Thyroid gland (tissue), 4 donors: ENCODE measurements around the gene ATXN1. TPM values are rescaled to one million over a fixed set of nuclear protein-coding genes. Genes with fewer than 3 reads are reported as not detected.

Experiments
- DNase-seq, 2 donors: peaks; one replicate each; pipeline ENCODE4 v3.0.0-alpha.2; 2019
- H3K27ac ChIP-seq, 3 donors: fragments of 200-600 bp; sonication (generic); 1 replicate in 2 of 3; 2 replicates in 1 of 3; pipeline ENCODE4 v1.5.1; 2016 to 2019; ENCODE audit warnings: mild to moderate bottlenecking in 1 of 3, moderate library complexity in 1 of 3
- H3K27me3 ChIP-seq: fragments of 200-600 bp; sonication (generic); one replicate; pipeline ENCODE4 v1.5.1; 2019
- H3K36me3 ChIP-seq, 2 donors: fragments of 200-600 bp; sonication (generic); one replicate each; pipeline ENCODE4 v1.5.1; 2016 to 2019
- H3K4me1 ChIP-seq, 2 donors: fragments of 200-600 bp; sonication (generic); one replicate each; pipeline ENCODE4 v1.5.1; 2017 to 2019
- H3K4me3 ChIP-seq, 3 donors: fragments of 200-600 bp; sonication (generic); replicated peaks in 1 of 3; 1 replicate in 2 of 3; 2 replicates in 1 of 3; pipeline ENCODE4 v1.5.1; 2016; ENCODE audit warnings: mild to moderate bottlenecking in 1 of 3
- H3K9me3 ChIP-seq: fragments of 200-600 bp; sonication (generic); one replicate; pipeline ENCODE4 v1.5.1; 2017
- CTCF ChIP-seq, 6 experiments: fragments of 200-600 bp in 3 of 6; fragments of 450-650 bp in 3 of 6; sonication (generic) in 3 of 6; IDR thresholded peaks; one replicate each; pipeline ENCODE4 v1.5.1; 2016 to 2019; ENCODE audit warnings: antibody characterized with exemption in 6 of 6, mild to moderate bottlenecking in 2 of 6, inconsistent platforms in 1 of 6, moderate library complexity in 1 of 6
- POLR2A ChIP-seq, 2 donors: fragments of 450-650 bp; IDR thresholded peaks; one replicate each; pipeline ENCODE4 v1.6.1; 2017; ENCODE audit warnings: antibody characterized with exemption in 2 of 2, mild to moderate bottlenecking in 2 of 2, moderate library complexity in 1 of 2
- WGBS, 2 donors: methylation state at CpG; one replicate each; pipeline ENCODE4 v1.1.5; 2017; 5-methylcytosine and 5-hydroxymethylcytosine counted together
- intact Hi-C: fragments of 100-400 bp; cut with DNase I; formaldehyde crosslinking; loops from one replicate; pipeline ENCODE4 v1.15.1; 2023
- total RNA-seq, 4 donors: library from RNA; depleted of rRNA; stranded (reverse); fragments of >200 nt; gene quantifications; one replicate each; pipeline ENCODE4 v1.2.3, GENCODE V29; 2016

The ATXN1 gene
- total RNA-seq, 4 donors from 2014 or later = 62.1 to 88.1 (median 83.0) TPM

DNA sequence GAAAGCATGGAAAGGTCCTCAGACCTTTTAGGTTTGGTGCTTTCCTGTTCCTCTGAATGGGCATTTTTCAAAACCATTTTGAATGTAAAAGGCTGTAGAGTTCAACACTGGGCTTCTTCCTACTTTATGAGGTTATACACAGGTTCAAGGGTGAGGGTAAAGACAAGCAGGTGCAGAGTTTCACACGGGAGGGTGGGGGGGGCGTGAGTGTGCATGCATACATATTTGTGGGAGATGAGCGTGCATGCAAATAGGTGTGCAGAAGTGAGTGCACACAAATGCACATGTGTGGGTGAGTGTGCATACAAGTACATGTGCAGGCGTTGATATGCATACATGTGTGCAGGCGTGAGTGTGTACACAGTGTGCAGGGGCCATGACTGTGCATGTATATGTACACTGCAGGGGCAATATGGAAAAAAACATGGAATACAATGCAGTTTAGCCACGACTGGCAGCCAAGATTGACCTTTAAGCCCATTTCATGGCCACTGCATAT lies 339.7 kb downstream of the ATXN1 start:
- no peak for DNase-seq
- no peaks in the 10 kb centered on the region for H3K27me3 ChIP-seq
- H3K4me3 ChIP-seq = no peak overlapping the region
- no peak overlapping the region for H3K27ac ChIP-seq
- no peaks in the 10 kb centered on the region for H3K9me3 ChIP-seq
- H3K4me1 ChIP-seq = peaks cover 0 to 4% of the 10 kb centered on the region in 2 donors
- H3K36me3 ChIP-seq = no peaks in the 10 kb centered on the region
- TF ChIP-seq POLR2A (IDR thresholded peaks at IDR 0.05) = no peak
- no peak for TF ChIP-seq CTCF (IDR thresholded peaks at IDR 0.05)
- WGBS, 2 donors = 85% methylated on average over 6 of the region's 6 CpGs
- intact Hi-C loops = loop anchor here (10.0 kb wide), 1 partner anchor 353 kb away; no protein-coding TSS in a partner anchor

DNA sequence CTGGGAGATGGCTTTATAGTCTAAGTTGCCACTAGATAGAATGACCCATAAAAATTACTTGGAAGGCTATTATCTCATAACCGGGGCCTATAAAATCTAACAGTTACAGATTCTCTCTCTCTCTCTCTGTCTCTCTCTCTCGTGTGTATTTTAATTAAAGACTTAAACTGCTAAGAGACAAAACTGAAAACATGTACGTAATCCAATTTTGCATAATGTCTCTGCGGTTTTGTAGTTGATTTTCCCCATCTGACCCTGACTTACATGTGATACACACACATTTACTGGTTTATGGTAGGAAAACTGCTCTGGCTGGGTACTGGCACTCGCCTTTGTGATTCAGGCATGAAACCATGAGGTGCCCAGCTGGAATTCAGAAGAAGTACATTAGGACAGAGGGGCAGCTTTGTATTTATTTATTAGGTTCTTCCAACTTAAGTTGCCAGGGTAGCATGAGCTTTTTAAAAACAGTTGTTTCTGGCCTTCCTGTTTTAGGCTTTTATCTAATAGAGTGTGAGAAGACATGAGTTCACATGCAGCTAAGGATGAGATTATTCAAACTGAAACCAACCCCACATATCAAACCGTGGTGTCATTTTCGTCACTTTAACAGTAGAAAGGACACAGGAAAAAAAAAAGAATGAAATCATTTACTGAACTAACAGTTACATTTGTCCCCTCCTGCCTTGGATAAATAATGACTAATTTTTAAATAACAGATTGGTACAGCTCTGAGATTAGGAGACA lies 340.4 kb downstream of the ATXN1 start:
- Histone ChIP-seq H3K4me1 (peaks cover 0 to 4% of the 10 kb centered on the region in 2 donors), H3K27me3 (no peaks in the 10 kb centered on the region), H3K9me3 (no peaks in the 10 kb centered on the region), H3K36me3 (no peaks in the 10 kb centered on the region), H3K4me3 (no peak overlapping the region), H3K27ac (no peak overlapping the region)
- TF ChIP-seq CTCF (IDR thresholded peaks at IDR 0.05) (no peak), POLR2A (IDR thresholded peaks at IDR 0.05) (no peak)
- 61 to 80% methylated on average over 7 of the region's 7 CpGs for WGBS, 2 donors
- intact Hi-C loops = loop anchor here (10.0 kb wide), 1 partner anchor 354 kb away; no protein-coding TSS in a partner anchor
- no peak for DNase-seq

GRCh38 chr6:16420337-16420714 lies 340.9 kb downstream of the ATXN1 start:
- DNase-seq = no peak
- Histone ChIP-seq H3K9me3 (no peaks in the 10 kb centered on the region), H3K36me3 (no peaks in the 10 kb centered on the region), H3K4me3 (no peak overlapping the region), H3K27ac (no peak overlapping the region), H3K4me1 (peaks cover 0 to 4% of the 10 kb centered on the region in 2 donors), H3K27me3 (no peaks in the 10 kb centered on the region)
- intact Hi-C loops = loop anchor here (10.0 kb wide), 1 partner anchor 354 kb away; no protein-coding TSS in a partner anchor
- TF ChIP-seq CTCF (IDR thresholded peaks at IDR 0.05) (no peak), POLR2A (IDR thresholded peaks at IDR 0.05) (no peak)
- WGBS, 2 donors = 79 to 90% methylated on average over 2 of the region's 2 CpGs

DNA sequence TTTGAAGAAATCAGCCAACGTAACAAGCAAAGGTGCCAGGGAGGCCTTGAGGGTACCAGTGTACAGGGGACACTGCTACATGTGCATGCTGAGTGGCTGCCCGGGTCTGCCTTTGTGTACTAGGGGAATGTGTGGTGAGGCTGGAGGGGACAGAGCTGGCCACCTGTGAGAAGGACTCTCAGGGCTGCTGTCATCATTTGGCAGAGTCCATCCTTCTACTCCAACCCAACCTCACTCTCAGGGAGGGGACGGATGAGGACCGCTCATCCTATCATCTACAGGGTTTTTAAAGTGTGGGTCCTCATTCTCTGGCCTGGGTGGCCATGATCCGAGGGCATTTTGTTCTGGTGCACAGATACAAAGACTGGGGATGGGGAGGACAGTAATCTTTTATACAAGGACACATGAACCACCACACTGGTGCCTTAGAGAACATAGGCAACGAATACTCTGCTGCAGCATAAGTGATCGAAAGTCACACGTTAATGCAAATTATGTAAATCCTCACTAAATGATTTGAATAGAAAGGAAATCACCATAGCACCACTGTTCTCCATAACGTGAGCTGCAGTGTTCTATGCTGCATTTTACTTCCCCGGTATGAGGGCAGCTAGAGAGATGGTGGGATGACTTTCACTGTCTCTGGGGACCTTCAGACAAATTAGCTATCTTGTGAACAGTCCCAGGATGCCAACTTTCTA lies 341.5 kb downstream of the ATXN1 start:
- Histone ChIP-seq H3K4me3 (no peak overlapping the region), H3K27ac (no peak overlapping the region), H3K4me1 (peaks cover 0 to 4% of the 10 kb centered on the region in 2 donors), H3K9me3 (no peaks in the 10 kb centered on the region), H3K27me3 (no peaks in the 10 kb centered on the region), H3K36me3 (no peaks in the 10 kb centered on the region)
- DNase-seq = no peak
- intact Hi-C loops = loop anchor here (10.0 kb wide), 1 partner anchor 355 kb away; no protein-coding TSS in a partner anchor
- 89 to 96% methylated on average over 9 to 10 of the region's 10 CpGs for WGBS, 2 donors
- TF ChIP-seq CTCF (IDR thresholded peaks at IDR 0.05) = no peak
- TF ChIP-seq POLR2A (IDR thresholded peaks at IDR 0.05) = no peak

GRCh38 chr6:16418151-16418550 lies 343.1 kb downstream of the ATXN1 start:
- intact Hi-C loops = no loop called here
- 74 to 81% methylated on average over 2 of the region's 2 CpGs for WGBS, 2 donors
- Histone ChIP-seq H3K36me3 (no peaks in the 10 kb centered on the region), H3K4me3 (no peak overlapping the region), H3K4me1 (peaks cover 0 to 4% of the 10 kb centered on the region in 2 donors), H3K27ac (no peak overlapping the region), H3K9me3 (no peaks in the 10 kb centered on the region), H3K27me3 (no peaks in the 10 kb centered on the region)
- no peak for DNase-seq
- TF ChIP-seq CTCF (IDR thresholded peaks at IDR 0.05) (no peak), POLR2A (IDR thresholded peaks at IDR 0.05) (no peak)
